Stomach (tissue), 9 donors: Measurements from ENCODE around the gene KRTAP5-11. TPM values are rescaled to one million over a fixed set of nuclear protein-coding genes. Genes with fewer than 3 reads are reported as not detected.
"Not testable (repeated sequence)": the region's sequence is repeated elsewhere in the genome, so short reads cannot be mapped to it uniquely, and the experiment has no call there.

ENCODE experiments used
- DNase-seq, 2 donors: peaks; one replicate each; pipeline versions ENCODE4 v3.0.0 to v3.0.0-alpha.2; 2013 to 2019
- H3K27ac ChIP-seq, 5 donors: fragments of 200-600 bp in 4 of 5; sonication (generic) in 4 of 5; one replicate each; pipeline ENCODE4 v1.5.1; 2013 to 2019; ENCODE audit warnings: mild to moderate bottlenecking in 1 of 5, moderate library complexity in 1 of 5
- H3K27me3 ChIP-seq, 3 donors: fragments of 200-600 bp; sonication (generic); one replicate each; pipeline ENCODE4 v1.5.1; 2017 to 2019; ENCODE audit warnings: mixed run types in 1 of 3
- H3K36me3 ChIP-seq, 4 donors: fragments of 200-600 bp; sonication (generic); 1 replicate in 3 of 4; 2 replicates in 1 of 4; pipeline ENCODE4 v1.5.1; 2016 to 2019
- H3K4me1 ChIP-seq, 4 donors: fragments of 200-600 bp; sonication (generic); one replicate each; pipeline ENCODE4 v1.5.1; 2016 to 2019
- H3K4me3 ChIP-seq, 4 donors: fragments of 200-600 bp; sonication (generic) in 3 of 4; one replicate each; pipeline ENCODE4 v1.5.1; 2016 to 2019; ENCODE audit warnings: mild to moderate bottlenecking in 1 of 4
- H3K9me3 ChIP-seq, 4 donors: fragments of 200-600 bp; sonication (generic); one replicate each; pipeline ENCODE4 v1.5.1; 2016 to 2019
- CTCF ChIP-seq, 7 experiments: fragments of 450-650 bp in 4 of 7; fragments of 200-600 bp in 3 of 7; sonication (generic) in 3 of 7; IDR thresholded peaks; one replicate each; pipeline ENCODE4 v1.5.1; 2016 to 2019; ENCODE audit warnings: antibody characterized with exemption in 7 of 7, control low read depth in 2 of 7, mild to moderate bottlenecking in 1 of 7
- EP300 ChIP-seq: sonication (generic); formaldehyde crosslinking; IDR thresholded peaks from one replicate; pipeline ENCODE4 v1.6.1; 2017; ENCODE audit warnings: antibody characterized with exemption
- POLR2A ChIP-seq, 4 donors: fragments of 450-650 bp; IDR thresholded peaks; one replicate each; pipeline ENCODE4 v1.6.1; 2016; ENCODE audit warnings: antibody characterized with exemption in 4 of 4, control low read depth in 2 of 4, mild to moderate bottlenecking in 1 of 4, moderate library complexity in 1 of 4
- POLR2AphosphoS5 ChIP-seq, 3 donors: sonication (generic); formaldehyde crosslinking; IDR thresholded peaks; one replicate each; pipeline ENCODE4 v1.6.1; 2016; ENCODE audit warnings: antibody characterized with exemption in 3 of 3
- WGBS, 5 donors: extraction: QIAGEN DNeasy Blood & Tissue Kit in 3 of 5; methylation state at CpG; one replicate each; pipeline versions ENCODE4 v1.1.5 to v1.1.7; 2013 to 2018; 5-methylcytosine and 5-hydroxymethylcytosine counted together
- intact Hi-C: fragments of 100-400 bp; cut with DNase I; formaldehyde crosslinking; loops from one replicate; pipeline ENCODE4 v1.15.1; 2023; ENCODE audit warnings: low total_unique reads
- polyA plus RNA-seq, 3 donors: library from polyadenylated mRNA; stranded (reverse); fragments of 200-250 nt; gene quantifications; one replicate each; pipeline ENCODE4 v1.2.3, GENCODE V29; 2013
- total RNA-seq, 5 donors: library from RNA; depleted of rRNA; stranded (reverse); fragments of >200 nt; gene quantifications; one replicate each; pipeline versions ENCODE4 v1.1.0 to v1.2.3, GENCODE V29; 2014 to 2016
- donor health status: healthy with polysubstance abuse.
- donor health status: Bipolar disorder and iron deficiency.
- donor health status: healthy.

The KRTAP5-11 gene
- total and polyA plus RNA-seq, 8 donors = not detected

GRCh38 chr11:71538666-71538990 is 44.0 kb downstream of the KRTAP5-11 start:
- no peak for DNase-seq
- no peaks in the 10 kb centered on the region for H3K9me3 ChIP-seq
- no peaks in the 10 kb centered on the region for H3K36me3 ChIP-seq
- no peak overlapping the region for H3K4me3 ChIP-seq
- no peaks in the 10 kb centered on the region for H3K4me1 ChIP-seq
- no peaks in the 10 kb centered on the region for H3K27me3 ChIP-seq
- intact Hi-C loops = no loop called here
- H3K27ac ChIP-seq = no peak overlapping the region
- TF ChIP-seq EP300 (no peak), POLR2A (IDR thresholded peaks at IDR 0.05) (no peak), POLR2AphosphoS5 (IDR thresholded peaks at IDR 0.05) (no peak), CTCF (IDR thresholded peaks at IDR 0.05) (no peak)
- WGBS, 5 donors = 80 to 91% (median 87%) methylated on average over 4 of the region's 4 CpGs

DNA sequence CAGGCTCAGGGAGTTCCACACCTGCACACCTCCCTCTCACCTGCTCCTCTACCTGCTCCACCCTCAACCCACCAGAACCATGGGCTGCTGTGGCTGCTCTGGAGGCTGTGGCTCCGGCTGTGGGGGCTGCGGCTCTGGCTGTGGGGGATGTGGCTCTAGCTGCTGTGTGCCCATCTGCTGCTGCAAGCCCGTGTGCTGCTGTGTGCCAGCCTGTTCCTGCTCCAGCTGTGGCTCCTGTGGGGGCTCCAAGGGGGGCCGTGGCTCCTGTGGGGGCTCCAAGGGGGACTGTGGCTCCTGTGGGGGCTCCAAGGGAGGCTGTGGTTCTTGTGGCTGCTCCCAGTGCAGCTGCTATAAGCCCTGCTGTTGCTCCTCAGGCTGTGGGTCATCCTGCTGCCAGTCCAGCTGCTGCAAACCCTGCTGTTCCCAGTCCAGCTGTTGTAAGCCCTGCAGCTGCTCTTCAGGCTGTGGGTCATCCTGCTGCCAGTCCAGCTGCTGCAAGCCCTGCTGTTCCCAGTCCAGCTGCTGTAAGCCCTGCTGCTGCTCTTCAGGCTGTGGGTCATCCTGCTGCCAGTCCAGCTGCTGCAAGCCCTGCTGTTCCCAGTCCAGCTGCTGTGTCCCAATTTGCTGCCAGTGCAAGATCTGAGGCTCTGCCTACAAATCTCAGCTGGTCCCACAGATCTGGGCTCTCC is 44.6 kb downstream of the KRTAP5-11 start, which contains the start of gene KRTAP5-8:
Gene KRTAP5-8 (plus strand): TSS at position 49 of the 689 bp plus-strand sequence. CDS start 31 bp downstream, at position 80.
- 57 to 80% (median 68%) methylated on average over 1 to 4 of the region's 4 CpGs; no CpG with 5 or more reads in 1 of the 5 donors for WGBS, 5 donors
- H3K4me1 ChIP-seq, DNase-seq, intact Hi-C loops, H3K27ac ChIP-seq, H3K4me3 ChIP-seq, H3K9me3 ChIP-seq, H3K36me3 ChIP-seq, H3K27me3 ChIP-seq: not testable (repeated sequence)

GRCh38 chr11:71537537-71537936 is 45.1 kb downstream of the KRTAP5-11 start:
- Histone ChIP-seq H3K9me3 (no peaks in the 10 kb centered on the region), H3K36me3 (no peaks in the 10 kb centered on the region), H3K4me1 (no peaks in the 10 kb centered on the region), H3K4me3 (no peak overlapping the region), H3K27me3 (no peaks in the 10 kb centered on the region), H3K27ac (no peak overlapping the region)
- intact Hi-C loops = no loop called here
- DNase-seq = no peak
- WGBS, 5 donors = 77 to 84% (median 80%) methylated on average over 9 of the region's 9 CpGs
- no peak for TF ChIP-seq POLR2A (IDR thresholded peaks at IDR 0.05)
- no peak for TF ChIP-seq CTCF (IDR thresholded peaks at IDR 0.05)
- no peak for TF ChIP-seq EP300
- TF ChIP-seq POLR2AphosphoS5 (IDR thresholded peaks at IDR 0.05) = no peak

DNA sequence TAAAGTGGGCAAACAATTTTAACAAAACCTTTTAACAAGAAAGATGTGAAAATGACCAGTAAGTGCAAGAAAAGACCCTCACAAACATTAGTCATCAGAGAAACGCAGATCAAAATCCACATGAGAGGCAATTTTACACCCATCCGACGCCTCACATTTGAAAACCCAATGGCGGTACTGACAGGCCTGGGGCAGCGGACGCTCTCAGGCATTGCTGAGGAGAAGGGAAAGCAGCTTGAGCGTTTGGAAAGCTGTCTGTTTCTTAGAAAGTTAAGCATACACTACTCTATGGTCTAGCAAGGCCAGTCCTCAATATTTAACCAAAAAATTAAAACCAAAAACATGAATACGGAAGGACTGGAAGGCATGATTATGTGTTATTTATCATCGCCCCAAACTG is 46.9 kb downstream of the KRTAP5-11 start:
- H3K4me3 ChIP-seq = no peak overlapping the region
- H3K27ac ChIP-seq = no peak overlapping the region
- TF ChIP-seq CTCF (IDR thresholded peaks at IDR 0.05) (no peak), EP300 (no peak), POLR2AphosphoS5 (IDR thresholded peaks at IDR 0.05) (no peak), POLR2A (IDR thresholded peaks at IDR 0.05) (no peak)
- no peaks in the 10 kb centered on the region for H3K4me1 ChIP-seq
- H3K27me3 ChIP-seq = no peaks in the 10 kb centered on the region
- H3K36me3 ChIP-seq = no peaks in the 10 kb centered on the region
- DNase-seq = no peak
- H3K9me3 ChIP-seq = no peaks in the 10 kb centered on the region
- 87 to 99% (median 97%) methylated on average over 9 of the region's 9 CpGs for WGBS, 5 donors
- intact Hi-C loops = no loop called here

DNA sequence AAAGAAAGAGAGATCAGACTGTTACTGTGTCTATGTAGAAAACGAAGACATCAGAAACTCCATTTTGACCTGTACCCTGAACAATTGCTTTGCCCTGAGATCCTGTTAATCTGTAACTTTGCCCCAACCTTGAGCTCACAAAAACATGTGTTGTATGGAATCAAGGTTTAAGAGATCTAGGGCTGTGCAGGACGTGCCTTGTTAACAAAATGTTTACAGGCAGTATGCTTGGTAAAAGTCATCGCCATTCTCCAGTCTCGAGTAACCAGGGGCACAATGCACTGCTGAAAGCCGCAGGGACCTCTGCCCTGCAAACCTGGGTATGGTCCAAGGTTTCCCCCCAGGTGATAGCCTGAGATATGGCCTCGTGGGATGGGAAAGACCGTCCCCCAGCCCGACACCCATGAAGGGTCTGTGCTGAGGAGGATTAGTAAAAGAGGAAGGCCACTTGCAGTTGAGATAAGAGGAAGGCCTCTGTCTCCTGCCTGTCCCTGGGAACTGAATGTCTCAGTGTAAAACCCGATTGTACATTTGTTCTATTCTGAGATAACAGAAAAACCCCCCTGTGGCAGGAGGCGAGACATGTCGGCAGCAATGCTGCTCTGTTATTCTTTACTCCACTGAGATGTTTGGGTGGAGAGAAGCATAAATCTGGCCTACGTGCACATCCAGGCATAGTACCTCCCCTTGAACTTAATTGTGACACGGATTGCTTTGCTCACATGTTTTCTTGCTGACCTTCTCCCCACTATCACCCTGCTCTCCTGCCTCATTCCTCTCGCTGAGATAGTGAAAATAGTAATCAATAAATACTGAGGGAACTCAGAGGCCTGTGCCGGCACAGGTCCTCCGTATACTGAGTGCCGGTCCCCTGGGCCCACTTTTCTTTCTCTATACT is 47.7 kb downstream of the KRTAP5-11 start:
- H3K27me3 ChIP-seq, H3K4me3 ChIP-seq, H3K36me3 ChIP-seq, H3K9me3 ChIP-seq, H3K4me1 ChIP-seq, H3K27ac ChIP-seq, DNase-seq, intact Hi-C loops: not testable (repeated sequence)
- 51 to 63% (median 55%) methylated on average over 17 of the region's 17 CpGs for WGBS, 5 donors
